RWPE2 (cell line): Measurements from ENCODE around the gene EXOC7.

Experiments used
- ATAC-seq: fragments of 200-7000 bp; cut with Tn5 transposase; 3 replicates; pipeline ENCODE4 v1.9.1; 2021; ENCODE audit warnings: low read depth
- DNase-seq: peaks from one replicate; pipeline ENCODE4 v3.0.0-alpha.2; 2020; ENCODE audit warnings: low spot score
- H3K27ac ChIP-seq: fragments of 450-650 bp; 2 replicates; pipeline ENCODE4 v1.5.1; 2017; ENCODE audit warnings: mild to moderate bottlenecking; ENCODE audit not compliant: poor library complexity, severe bottlenecking
- H3K27me3 ChIP-seq: fragments of 250-450 bp; sonication (Bioruptor Pico); 2 replicates; pipeline ENCODE4 v1.5.1; 2021; ENCODE audit warnings: mild to moderate bottlenecking, moderate library complexity; ENCODE audit not compliant: insufficient read depth, poor library complexity, severe bottlenecking
- H3K36me3 ChIP-seq: fragments of 250-450 bp; sonication (Bioruptor Pico); 2 replicates; pipeline ENCODE4 v1.5.1; 2020; ENCODE audit warnings: low read depth, mild to moderate bottlenecking, moderate library complexity
- H3K4me1 ChIP-seq: fragments of 250-450 bp; sonication (Bioruptor Pico); 2 replicates; pipeline ENCODE4 v1.5.1; 2021; ENCODE audit warnings: mild to moderate bottlenecking, moderate library complexity; ENCODE audit not compliant: insufficient read depth, poor library complexity, severe bottlenecking
- H3K4me3 ChIP-seq: fragments of 250-450 bp; sonication (Bioruptor Pico); 2 replicates; pipeline ENCODE4 v1.5.1; 2021; ENCODE audit warnings: mild to moderate bottlenecking, moderate library complexity; ENCODE audit not compliant: severe bottlenecking
- H3K9me3 ChIP-seq: fragments of 250-450 bp; sonication (Bioruptor Pico); 2 replicates; pipeline ENCODE4 v1.5.1; 2021; ENCODE audit warnings: mild to moderate bottlenecking, moderate library complexity; ENCODE audit not compliant: severe bottlenecking
- CTCF ChIP-seq: fragments of 450-650 bp; IDR thresholded peaks from one replicate; pipeline ENCODE4 v1.5.1; 2017; ENCODE audit warnings: mild to moderate bottlenecking, moderate library complexity; ENCODE audit not compliant: poor library complexity, severe bottlenecking

Gene EXOC7

DNA sequence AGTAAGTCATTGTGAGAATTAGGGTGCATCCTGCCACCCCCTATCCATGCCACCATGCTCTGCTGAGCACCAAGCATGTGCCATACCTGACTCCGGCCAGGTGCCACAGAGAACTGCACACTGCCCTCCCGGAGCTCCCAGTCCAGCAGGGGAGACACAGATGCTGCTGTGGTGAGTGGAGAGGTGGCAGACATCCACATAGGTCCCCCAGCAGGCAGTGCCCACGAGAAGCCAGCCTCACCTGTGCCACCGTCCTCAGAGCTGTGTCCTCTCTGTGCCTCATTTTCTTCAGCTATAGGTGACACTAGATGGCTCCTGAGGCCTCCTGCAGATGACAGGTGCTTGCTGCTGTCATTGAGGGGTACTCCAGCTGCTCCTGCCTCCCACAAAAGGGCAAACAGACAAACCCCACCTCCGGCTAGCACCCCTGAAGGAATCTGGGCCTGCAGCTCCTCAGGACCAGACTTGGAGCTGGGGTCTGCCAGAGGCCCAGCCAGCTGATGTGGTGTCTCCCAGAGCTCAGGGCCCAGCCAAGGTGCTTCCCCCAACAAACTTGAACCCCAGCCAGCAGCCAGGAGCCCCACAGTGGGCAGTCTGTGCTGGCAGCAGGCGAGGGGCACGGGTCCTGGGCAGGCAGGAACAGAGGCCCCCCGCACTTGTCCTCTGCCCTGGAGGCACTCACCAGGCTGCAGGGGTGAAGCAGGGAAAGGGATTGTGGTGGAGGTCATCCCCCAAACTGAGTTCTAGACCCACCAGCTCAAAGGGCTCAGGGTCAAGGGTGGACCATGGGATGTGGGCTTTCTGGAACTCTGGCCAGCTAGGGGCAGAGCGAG, 20.4 kb upstream of the EXOC7 start:
- Histone ChIP-seq H3K27ac (no peak overlapping the region), H3K27me3 (no peaks in the 10 kb centered on the region), H3K4me1 (no peaks in the 10 kb centered on the region), H3K9me3 (no peaks in the 10 kb centered on the region), H3K4me3 (no peak overlapping the region), H3K36me3 (no peaks in the 10 kb centered on the region)
- no peak for DNase-seq
- ATAC-seq: no peak
- TF ChIP-seq CTCF: no peak

DNA sequence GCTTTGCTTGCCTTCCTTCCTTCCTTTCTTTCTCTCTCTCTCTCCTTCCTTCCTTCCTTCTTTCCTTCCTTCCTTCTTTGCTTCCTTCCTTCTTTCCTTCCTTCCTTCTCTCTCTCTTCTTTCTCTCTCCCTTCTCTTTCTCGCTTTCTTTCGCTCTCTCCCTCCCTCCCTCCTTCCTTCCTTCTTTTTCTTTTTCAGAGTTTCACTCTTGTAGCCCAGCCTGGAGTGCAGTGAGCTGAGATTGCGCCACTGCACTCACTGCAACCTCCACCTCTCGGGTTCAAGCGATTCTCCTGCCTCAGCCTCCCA, 19.6 kb upstream of the EXOC7 start:
- Histone ChIP-seq H3K36me3 (no peaks in the 10 kb centered on the region), H3K9me3 (no peaks in the 10 kb centered on the region), H3K4me3 (no peak overlapping the region), H3K27me3 (no peaks in the 10 kb centered on the region), H3K27ac (no peak overlapping the region), H3K4me1 (no peaks in the 10 kb centered on the region)
- no peak for ATAC-seq
- no peak for TF ChIP-seq CTCF
- DNase-seq: no peak

DNA sequence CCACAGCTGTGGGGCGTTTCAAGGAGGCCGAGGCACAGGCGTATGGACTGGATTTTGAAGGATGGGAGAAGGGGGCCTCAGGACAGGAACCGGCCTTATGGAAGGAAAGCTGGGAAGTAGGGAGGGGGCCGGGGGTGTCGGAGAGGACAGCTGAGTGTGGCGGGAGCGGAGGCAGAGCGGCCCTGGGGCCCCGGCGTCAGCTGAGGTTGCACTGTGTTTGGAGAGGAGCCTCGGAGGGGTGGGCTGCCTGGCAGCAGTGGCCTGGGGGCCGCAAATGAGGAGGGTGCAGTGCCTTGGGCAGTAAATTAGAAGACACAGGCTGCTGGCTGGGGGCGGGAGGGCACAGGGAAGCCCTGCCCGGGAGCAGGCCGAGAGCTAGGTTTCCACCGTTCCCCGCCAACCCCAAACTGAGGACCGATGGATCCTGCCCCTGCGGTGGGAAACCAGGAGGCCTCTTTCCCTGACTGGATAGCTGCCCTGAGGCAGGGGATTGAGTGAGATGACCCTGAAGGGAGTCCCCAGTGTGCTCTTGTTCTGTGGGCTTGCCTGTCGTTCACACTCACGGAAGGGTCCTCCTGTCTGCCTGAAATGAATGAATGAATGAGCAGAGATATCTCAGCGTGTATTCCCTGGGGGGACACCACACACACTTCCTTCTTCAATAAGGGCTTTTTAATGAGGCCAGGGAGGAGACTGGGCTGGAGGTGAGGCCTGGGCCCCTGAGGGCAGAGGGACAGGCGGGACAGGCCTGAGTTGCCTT, 19.0 kb upstream of the EXOC7 start:
- no peak for DNase-seq
- no peaks in the 10 kb centered on the region for H3K4me1 ChIP-seq
- H3K9me3 ChIP-seq: no peaks in the 10 kb centered on the region
- no peaks in the 10 kb centered on the region for H3K36me3 ChIP-seq
- no peak for ATAC-seq
- no peak for TF ChIP-seq CTCF
- no peak overlapping the region for H3K27ac ChIP-seq
- H3K27me3 ChIP-seq: no peaks in the 10 kb centered on the region
- no peak overlapping the region for H3K4me3 ChIP-seq

DNA sequence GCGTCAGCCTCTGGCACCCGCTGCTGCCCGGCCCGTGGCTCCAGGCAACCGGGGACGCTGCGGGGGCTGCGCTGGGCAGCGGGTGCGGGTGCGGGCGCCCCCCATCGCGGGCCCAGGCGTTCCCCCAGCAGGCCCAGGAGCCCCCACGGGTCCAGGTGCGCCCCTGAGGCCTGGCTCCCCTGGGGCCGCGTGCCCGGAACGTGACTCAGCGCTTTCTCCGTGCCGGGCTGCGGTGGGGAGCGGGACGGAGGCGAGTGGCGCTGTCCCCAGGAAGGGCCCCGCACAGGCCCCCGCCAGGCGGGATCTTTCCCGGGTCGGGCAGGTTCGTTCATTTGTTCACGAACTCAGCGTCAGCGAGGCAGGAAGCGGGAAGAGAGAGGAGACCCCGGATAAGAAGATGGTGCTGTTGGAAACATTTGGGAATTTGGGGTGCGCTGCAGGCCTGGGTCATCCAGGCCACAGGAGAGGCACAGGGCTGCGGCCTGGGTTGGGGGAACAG, 18.4 kb upstream of the EXOC7 start:
- Histone ChIP-seq H3K9me3 (no peaks in the 10 kb centered on the region), H3K27me3 (no peaks in the 10 kb centered on the region), H3K27ac (no peak overlapping the region), H3K4me1 (no peaks in the 10 kb centered on the region), H3K4me3 (no peak overlapping the region), H3K36me3 (no peaks in the 10 kb centered on the region)
- no peak for DNase-seq
- no peak for TF ChIP-seq CTCF
- no peak for ATAC-seq

DNA sequence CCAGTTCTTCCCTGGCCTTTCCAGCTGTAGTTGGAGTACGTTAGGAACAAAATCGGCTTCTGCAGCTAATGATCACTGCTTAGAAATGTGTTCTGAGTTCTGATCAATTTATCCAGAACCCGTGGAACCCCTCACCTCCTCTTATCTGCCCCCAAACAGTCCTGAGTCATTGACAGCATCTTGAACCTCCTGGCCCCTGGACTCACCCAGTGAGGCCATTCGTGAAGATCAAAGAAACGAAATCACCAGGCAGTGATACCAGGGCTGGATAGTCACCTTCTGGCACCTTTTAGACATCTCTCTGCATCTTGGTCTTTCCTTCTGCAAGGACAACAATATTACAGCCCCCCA, 17.0 kb upstream of the EXOC7 start:
- TF ChIP-seq CTCF: no peak
- no peak for DNase-seq
- no peak overlapping the region for H3K27ac ChIP-seq
- no peak overlapping the region for H3K4me3 ChIP-seq
- H3K36me3 ChIP-seq: no peaks in the 10 kb centered on the region
- H3K27me3 ChIP-seq: no peaks in the 10 kb centered on the region
- no peaks in the 10 kb centered on the region for H3K4me1 ChIP-seq
- H3K9me3 ChIP-seq: no peaks in the 10 kb centered on the region
- ATAC-seq: no peak
